Measurements from ENCODE around the gene SCFD1.
"Not testable (repeated sequence)": the region's sequence is repeated elsewhere in the genome, so short reads cannot be mapped to it uniquely, and the experiment has no call there.

DNA sequence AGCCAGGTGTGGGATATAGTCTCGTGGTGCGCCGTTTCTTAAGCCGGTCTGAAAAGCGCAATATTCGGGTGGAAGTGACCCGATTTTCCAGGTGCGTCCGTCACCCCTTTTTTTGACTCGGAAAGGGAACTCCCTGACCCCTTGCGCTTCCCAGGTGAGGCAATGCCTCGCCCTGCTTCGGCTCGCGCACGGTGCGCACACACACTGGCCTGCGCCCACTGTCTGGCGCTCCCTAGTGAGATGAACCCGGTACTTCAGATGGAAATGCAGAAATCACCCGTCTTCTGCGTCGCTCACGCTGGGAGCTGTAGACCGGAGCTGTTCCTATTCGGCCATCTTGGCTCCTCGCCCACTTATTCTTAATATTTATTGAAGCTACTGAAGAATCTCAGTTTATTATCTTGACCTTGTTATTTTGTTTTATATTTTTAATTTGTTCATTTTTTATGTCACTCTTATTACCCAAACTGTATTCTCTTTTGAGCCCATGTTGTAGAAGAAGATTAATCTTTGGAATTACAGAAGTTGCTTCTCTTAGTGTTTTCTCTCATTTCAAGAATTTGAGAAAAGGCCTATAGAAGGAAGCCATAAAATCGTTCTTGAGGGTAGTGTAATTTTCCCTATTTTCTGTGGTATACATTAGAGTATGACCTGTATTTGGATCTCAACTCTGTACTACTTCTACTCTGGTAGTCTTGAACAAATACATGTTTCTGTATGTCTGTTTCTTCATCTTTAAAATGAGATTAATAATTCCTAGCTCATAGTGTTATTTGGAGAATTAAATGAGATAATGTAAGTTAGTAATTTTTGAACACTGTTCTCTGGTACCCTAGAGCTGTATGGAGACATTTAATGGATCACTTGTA, 68.6 kb downstream of the SCFD1 start:
- TF ChIP-seq EZH2 (IDR thresholded peaks at IDR 0.05; ENCODE audit: borderline replicate concordance, low read depth, low read length, poor library complexity, severe bottlenecking) = not testable (repeated sequence)
- TF ChIP-seq, protein P1, sequence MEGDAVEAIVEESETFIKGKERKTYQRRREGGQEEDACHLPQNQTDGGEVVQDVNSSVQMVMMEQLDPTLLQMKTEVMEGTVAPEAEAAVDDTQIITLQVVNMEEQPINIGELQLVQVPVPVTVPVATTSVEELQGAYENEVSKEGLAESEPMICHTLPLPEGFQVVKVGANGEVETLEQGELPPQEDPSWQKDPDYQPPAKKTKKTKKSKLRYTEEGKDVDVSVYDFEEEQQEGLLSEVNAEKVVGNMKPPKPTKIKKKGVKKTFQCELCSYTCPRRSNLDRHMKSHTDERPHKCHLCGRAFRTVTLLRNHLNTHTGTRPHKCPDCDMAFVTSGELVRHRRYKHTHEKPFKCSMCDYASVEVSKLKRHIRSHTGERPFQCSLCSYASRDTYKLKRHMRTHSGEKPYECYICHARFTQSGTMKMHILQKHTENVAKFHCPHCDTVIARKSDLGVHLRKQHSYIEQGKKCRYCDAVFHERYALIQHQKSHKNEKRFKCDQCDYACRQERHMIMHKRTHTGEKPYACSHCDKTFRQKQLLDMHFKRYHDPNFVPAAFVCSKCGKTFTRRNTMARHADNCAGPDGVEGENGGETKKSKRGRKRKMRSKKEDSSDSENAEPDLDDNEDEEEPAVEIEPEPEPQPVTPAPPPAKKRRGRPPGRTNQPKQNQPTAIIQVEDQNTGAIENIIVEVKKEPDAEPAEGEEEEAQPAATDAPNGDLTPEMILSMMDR (conservative IDR thresholded peaks at IDR 0.05; ENCODE audit: low read depth, low read length) = not testable (repeated sequence)
